Uterus (tissue), 2 donors: ENCODE data around the gene SLC25A29.

Experiments used
- CTCF ChIP-seq, 4 experiments: fragments of 200-600 bp in 2 of 4; fragments of 450-650 bp in 2 of 4; sonication (generic) in 2 of 4; IDR thresholded peaks; one replicate each; pipeline ENCODE4 v1.5.1; 2016 to 2019; ENCODE audit warnings: antibody characterized with exemption in 4 of 4, mild to moderate bottlenecking in 2 of 4, moderate library complexity in 1 of 4
- POLR2A ChIP-seq, 2 donors: fragments of 450-650 bp; IDR thresholded peaks; one replicate each; pipeline ENCODE4 v1.6.1; 2016; ENCODE audit warnings: antibody characterized with exemption in 2 of 2, mild to moderate bottlenecking in 1 of 2, moderate library complexity in 1 of 2

GRCh38 chr14:100342195-100342594, 36.0 kb upstream of the SLC25A29 start:
- TF ChIP-seq CTCF (IDR thresholded peaks at IDR 0.05) (no peak), POLR2A (IDR thresholded peaks at IDR 0.05) (no peak)
